IMR-90 (cell line): ENCODE results near the gene SLC2A2.

Source experiments
- BHLHE40 ChIP-seq: fragments of 150-350 bp; IDR thresholded peaks from 2 replicates; pipeline ENCODE4 v1.6.1; 2016; ENCODE audit warnings: mild to moderate bottlenecking, low read depth, low read length
- CEBPB ChIP-seq: IDR thresholded peaks from 2 replicates; pipeline ENCODE4 v1.6.1; 2012; ENCODE audit warnings: low read depth, low read length, improper control_type of control experiment
- FOS ChIP-seq: fragments of 150-350 bp; IDR thresholded peaks from 2 replicates; pipeline ENCODE4 v1.6.1; 2016; ENCODE audit warnings: low read depth, low read length
- MAFK ChIP-seq: IDR thresholded peaks from 2 replicates; pipeline ENCODE4 v1.6.1; 2012; ENCODE audit warnings: low read depth, low read length, improper control_type of control experiment
- MXI1 ChIP-seq: IDR thresholded peaks from 2 replicates; pipeline ENCODE4 v1.6.1; 2012; ENCODE audit warnings: low read depth, mild to moderate bottlenecking, low read length, moderate library complexity, borderline replicate concordance
- NFE2L2 ChIP-seq: fragments of 150-350 bp; IDR thresholded peaks from 2 replicates; pipeline ENCODE4 v1.6.1; 2016; ENCODE audit warnings: low read depth, mild to moderate bottlenecking, low read length
- POLR2A ChIP-seq: IDR thresholded peaks from 2 replicates; pipeline ENCODE4 v1.6.1; 2012; ENCODE audit warnings: mild to moderate bottlenecking, low read depth, low read length
- RAD21 ChIP-seq: IDR thresholded peaks from 2 replicates; pipeline ENCODE4 v1.6.1; 2012; ENCODE audit warnings: low read length, improper control_type of control experiment
- RFX5 ChIP-seq: IDR thresholded peaks from 2 replicates; pipeline ENCODE4 v1.8.0; 2012; ENCODE audit warnings: low read depth, mild to moderate bottlenecking, low read length, moderate library complexity
- SMC3 ChIP-seq: fragments of 150-350 bp; IDR thresholded peaks from 2 replicates; pipeline ENCODE4 v1.6.1; 2016; ENCODE audit warnings: low read depth, mild to moderate bottlenecking, antibody characterized with exemption, low read length, moderate library complexity
- TF ChIP-seq, protein P1 (sequence below): conservative IDR thresholded peaks from 2 replicates; pipeline ENCODE4 v1.5.1; 2012; ENCODE audit warnings: mild to moderate bottlenecking, low read depth, low read length, improper control_type of control experiment

DNA sequence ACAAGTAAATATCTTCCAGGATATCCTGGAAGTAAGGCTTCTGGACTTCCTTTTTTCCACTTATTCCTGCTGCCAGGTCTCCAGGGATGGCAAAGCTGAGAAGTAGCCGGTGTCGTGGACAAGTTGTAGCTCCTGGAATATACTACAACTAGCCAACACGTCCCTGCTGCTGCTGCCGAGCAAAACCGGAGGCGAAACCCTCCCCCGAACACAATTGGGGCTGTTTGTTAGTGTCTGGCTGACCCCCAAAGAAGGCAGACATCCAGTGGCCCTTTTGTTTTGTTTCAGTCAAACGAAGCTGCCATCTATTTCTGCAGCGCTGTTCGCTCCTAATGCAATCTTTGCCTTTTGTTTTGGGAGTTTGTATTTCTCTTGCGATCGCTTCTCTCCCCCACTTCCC lies 72.8 kb downstream of the SLC2A2 start:
- TF ChIP-seq BHLHE40 (no peak), NFE2L2 (no peak), POLR2A (no peak), MAFK (no peak), CEBPB (no peak), RFX5 (no peak), FOS (no peak), SMC3 (no peak), RAD21 (no peak), MXI1 (no peak)
- TF ChIP-seq, protein P1, sequence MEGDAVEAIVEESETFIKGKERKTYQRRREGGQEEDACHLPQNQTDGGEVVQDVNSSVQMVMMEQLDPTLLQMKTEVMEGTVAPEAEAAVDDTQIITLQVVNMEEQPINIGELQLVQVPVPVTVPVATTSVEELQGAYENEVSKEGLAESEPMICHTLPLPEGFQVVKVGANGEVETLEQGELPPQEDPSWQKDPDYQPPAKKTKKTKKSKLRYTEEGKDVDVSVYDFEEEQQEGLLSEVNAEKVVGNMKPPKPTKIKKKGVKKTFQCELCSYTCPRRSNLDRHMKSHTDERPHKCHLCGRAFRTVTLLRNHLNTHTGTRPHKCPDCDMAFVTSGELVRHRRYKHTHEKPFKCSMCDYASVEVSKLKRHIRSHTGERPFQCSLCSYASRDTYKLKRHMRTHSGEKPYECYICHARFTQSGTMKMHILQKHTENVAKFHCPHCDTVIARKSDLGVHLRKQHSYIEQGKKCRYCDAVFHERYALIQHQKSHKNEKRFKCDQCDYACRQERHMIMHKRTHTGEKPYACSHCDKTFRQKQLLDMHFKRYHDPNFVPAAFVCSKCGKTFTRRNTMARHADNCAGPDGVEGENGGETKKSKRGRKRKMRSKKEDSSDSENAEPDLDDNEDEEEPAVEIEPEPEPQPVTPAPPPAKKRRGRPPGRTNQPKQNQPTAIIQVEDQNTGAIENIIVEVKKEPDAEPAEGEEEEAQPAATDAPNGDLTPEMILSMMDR: no peak
